ENCODE measurements around the gene C20orf173.

C20orf173 gene

GRCh38 chr20:35506179-35506578, 23.3 kb downstream of the C20orf173 start:
- DNase-seq: no peak

GRCh38 chr20:35504751-35505150, 24.7 kb downstream of the C20orf173 start:
- no peak for DNase-seq

GRCh38 chr20:35503841-35504561, 25.5 kb downstream of the C20orf173 start:
- DNase-seq: no peak

DNA sequence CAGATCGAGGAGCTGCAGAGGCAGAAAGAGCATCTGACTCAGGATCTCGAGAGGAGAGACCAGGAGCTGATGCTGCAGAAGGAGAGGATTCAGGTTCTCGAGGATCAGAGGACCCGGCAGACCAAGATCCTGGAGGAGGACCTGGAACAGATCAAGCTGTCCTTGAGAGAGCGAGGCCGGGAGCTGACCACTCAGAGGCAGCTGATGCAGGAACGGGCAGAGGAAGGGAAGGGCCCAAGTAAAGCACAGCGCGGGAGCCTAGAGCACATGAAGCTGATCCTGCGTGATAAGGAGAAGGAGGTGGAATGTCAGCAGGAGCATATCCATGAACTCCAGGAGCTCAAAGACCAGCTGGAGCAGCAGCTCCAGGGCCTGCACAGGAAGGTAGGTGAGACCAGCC, 26.2 kb downstream of the C20orf173 start:
- no peak for DNase-seq

- DNase-seq: no peak
Measured at GRCh38 chr20:35502352-35502751, 27.1 kb downstream of the C20orf173 start.

DNA sequence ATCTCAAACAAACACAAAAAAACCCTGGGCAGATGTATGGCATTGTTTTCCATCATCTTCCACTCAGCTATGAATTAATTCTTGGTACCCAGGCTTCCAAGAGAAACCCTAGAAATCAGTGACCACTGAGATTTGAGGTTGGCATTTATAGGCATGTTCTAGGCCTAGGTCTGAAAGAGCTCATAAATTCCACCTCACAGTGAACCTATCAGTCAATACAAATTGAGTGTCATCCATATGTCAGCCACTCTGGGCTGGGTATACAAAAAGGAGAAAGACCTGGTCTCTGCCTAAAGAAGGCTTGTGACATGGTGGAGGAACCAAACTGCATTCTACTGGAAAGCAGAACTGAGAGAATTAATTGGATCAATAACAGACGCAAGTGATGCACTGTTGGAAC, 30.2 kb downstream of the C20orf173 start:
- DNase-seq: no peak

GRCh38 chr20:35497780-35498189, 31.7 kb downstream of the C20orf173 start:
- DNase-seq: no peak

GRCh38 chr20:35497320-35497719, 32.1 kb downstream of the C20orf173 start:
- no peak for DNase-seq

DNA sequence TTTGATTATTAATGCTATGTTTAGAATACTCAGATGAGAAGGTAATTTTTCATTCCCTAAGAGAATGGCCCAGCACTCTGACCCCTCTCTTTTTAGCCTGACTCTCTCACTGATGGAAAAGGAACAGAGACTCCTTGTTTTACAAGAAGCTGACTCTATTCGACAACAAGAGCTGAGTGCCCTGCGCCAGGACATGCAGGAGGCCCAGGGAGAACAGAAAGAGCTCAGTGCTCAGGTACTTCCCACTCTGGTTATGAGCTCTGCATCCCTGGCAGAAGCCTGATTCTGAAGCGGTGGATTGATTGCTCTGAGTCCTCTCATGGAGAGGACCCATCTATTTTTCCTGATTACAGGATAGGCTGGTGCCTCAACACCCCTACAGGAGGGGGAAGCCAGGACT, 33.0 kb downstream of the C20orf173 start:
- DNase-seq: no peak

DNA sequence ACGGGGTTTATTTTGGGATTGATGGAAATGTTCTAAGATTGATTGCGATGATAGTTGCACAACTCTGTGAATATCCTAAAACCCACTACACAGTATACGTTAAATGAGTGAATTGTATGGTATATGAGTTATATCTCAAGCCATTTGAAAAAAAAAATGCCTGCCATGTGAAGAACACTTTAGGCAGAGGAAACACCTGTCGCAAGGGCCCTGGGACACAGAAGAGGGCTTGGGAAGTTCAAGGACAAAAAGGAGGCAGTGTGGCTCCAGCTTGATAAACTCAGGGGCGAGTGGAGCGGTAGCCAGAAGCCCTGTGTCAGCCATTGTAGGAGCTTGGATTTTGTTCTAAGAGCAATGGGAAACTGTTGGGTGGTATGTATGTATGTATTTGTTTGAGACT, 37.1 kb downstream of the C20orf173 start:
- no peak for DNase-seq

- no peak for DNase-seq
Measured at GRCh38 chr20:35491823-35492222, 37.6 kb downstream of the C20orf173 start.

- peak; percentile 51 for DNase-seq
Measured at GRCh38 chr20:35490736-35491181, 38.7 kb downstream of the C20orf173 start.

- DNase-seq: no peak
Measured at GRCh38 chr20:35489717-35490116, 39.7 kb downstream of the C20orf173 start.

DNA sequence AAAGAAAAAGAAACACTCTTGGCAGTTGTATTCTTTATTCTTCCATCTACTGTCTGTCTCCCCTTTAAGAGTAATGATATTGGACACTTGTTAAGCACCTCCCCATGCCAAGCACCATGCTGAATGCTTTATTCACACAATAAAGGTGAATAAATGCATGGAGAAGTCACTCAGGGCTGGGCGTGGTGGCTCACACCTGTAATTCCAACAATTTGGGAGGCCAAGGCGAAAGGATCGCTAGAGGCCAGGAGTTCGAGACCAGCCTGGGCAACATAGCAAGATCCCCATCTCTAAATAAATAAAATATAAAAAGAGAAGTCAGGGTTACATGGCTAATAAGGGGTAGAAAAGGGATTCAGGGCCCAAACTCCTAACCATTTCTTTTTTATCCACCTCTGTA, 42.0 kb downstream of the C20orf173 start:
- no peak for DNase-seq

DNA sequence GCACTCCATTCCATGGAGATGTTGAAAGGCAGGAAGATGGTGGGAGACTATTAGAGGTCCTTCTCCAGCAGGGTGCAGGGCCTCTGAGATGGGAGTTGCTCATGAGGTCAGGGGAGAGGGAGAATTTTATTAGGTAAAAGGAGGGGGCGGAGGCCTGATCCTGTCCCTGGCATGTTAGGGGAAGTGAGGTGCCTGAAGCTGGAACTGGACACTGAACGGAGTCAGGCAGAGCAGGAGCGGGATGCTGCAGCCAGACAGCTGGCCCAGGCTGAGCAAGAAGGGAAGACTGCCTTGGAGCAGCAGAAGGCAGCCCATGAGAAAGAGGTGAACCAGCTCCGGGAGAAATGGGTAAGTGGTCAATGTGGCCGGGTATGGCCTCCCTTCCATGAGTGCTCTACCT, 49.7 kb downstream of the C20orf173 start:
- DNase-seq: no peak

- DNase-seq: no peak
Measured at GRCh38 chr20:35478804-35479472, 50.5 kb downstream of the C20orf173 start.

Data from activated CD4-positive, CD25-positive, alpha-beta regulatory T cell treated with anti-CD3 and anti-CD28 coated beads, Interleukin-2, amount 50 U/mL, for 72 hours (primary cell).